PFSK-1 (cell line): Measurements from ENCODE around the gene GYS1.
A peak's percentile ranks its signal among the peaks of the same experiment; 100 is the strongest.

Source experiments
- FOXP2 ChIP-seq: optimal IDR thresholded peaks from 2 replicates; pipeline ENCODE3; 2011; ENCODE audit warnings: borderline replicate concordance, control low read depth, inconsistent platforms; ENCODE audit not compliant: insufficient read depth; ENCODE audit errors: extremely low read length, extremely low read depth
- POLR2AphosphoS5 ChIP-seq: IDR thresholded peaks from 2 replicates; pipeline ENCODE4 v1.6.1; 2012; ENCODE audit warnings: low read depth, mild to moderate bottlenecking, control low read depth, low read length, moderate library complexity
- REST ChIP-seq, 2 experiments: IDR thresholded peaks; 2 replicates each; pipeline versions ENCODE4 v1.6.1 to v1.8.0; 2011 to 2012; ENCODE audit warnings: low read depth in 2 of 2, low read length in 2 of 2, control low read depth in 1 of 2, inconsistent platforms in 1 of 2, mild to moderate bottlenecking in 1 of 2, moderate library complexity in 1 of 2; ENCODE audit not compliant: insufficient read depth in 1 of 2
- SIN3A ChIP-seq: IDR thresholded peaks from 2 replicates; pipeline ENCODE4 v1.6.1; 2012; ENCODE audit warnings: mild to moderate bottlenecking, low read length, moderate library complexity, borderline replicate concordance; ENCODE audit not compliant: insufficient read depth
- TAF1 ChIP-seq: IDR thresholded peaks from 2 replicates; pipeline ENCODE4 v1.6.1; 2012; ENCODE audit warnings: low read length, control low read depth, borderline replicate concordance; ENCODE audit not compliant: insufficient read depth

GYS1 gene

GRCh38 chr19:49004964-49005614 is 12.0 kb upstream of the GYS1 start:
- TF ChIP-seq TAF1, result no peak
- no peak for TF ChIP-seq REST (IDR thresholded peaks at IDR 0.05; ENCODE audit: insufficient read depth in 1 of 2, low read depth in 2 of 2, low read length in 2 of 2)
- TF ChIP-seq POLR2AphosphoS5, result no peak
- TF ChIP-seq SIN3A, result no peak
- TF ChIP-seq FOXP2, result no peak

- TF ChIP-seq REST (IDR thresholded peaks at IDR 0.05; ENCODE audit: insufficient read depth in 1 of 2, low read depth in 2 of 2, low read length in 2 of 2), result no peak
- no peak for TF ChIP-seq TAF1
Measured at GRCh38 chr19:49004133-49004532, 11.0 kb upstream of the GYS1 start.

- TF ChIP-seq FOXP2, result peak; percentile 50
- TF ChIP-seq SIN3A, result no peak
Measured at GRCh38 chr19:48999481-49000325, 6.6 kb upstream of the GYS1 start.

GRCh38 chr19:48997972-48998371 is 4.9 kb upstream of the GYS1 start:
- TF ChIP-seq FOXP2 (no peak), REST (IDR thresholded peaks at IDR 0.05; ENCODE audit: insufficient read depth in 1 of 2, low read depth in 2 of 2, low read length in 2 of 2) (no peak), SIN3A (no peak), POLR2AphosphoS5 (no peak; the same call in 1 of the 2 replicates), TAF1 (no peak)

GRCh38 chr19:48994035-48994386 is 902 bp upstream of the GYS1 start:
- no peak for TF ChIP-seq SIN3A
- TF ChIP-seq REST (IDR thresholded peaks at IDR 0.05; ENCODE audit: insufficient read depth in 1 of 2, low read depth in 2 of 2, low read length in 2 of 2), result no peak
- no peak for TF ChIP-seq POLR2AphosphoS5
- no peak for TF ChIP-seq FOXP2
- no peak for TF ChIP-seq TAF1
